Measurements from ENCODE around the gene PEX5L.
"Not testable (repeated sequence)": the region's sequence is repeated elsewhere in the genome, so short reads cannot be mapped to it uniquely, and the experiment has no call there.

Gene PEX5L

GRCh38 chr3:179828738-179829137, 208.0 kb downstream of the PEX5L start:
- DNase-seq = no peak

GRCh38 chr3:179826247-179826637, 210.5 kb downstream of the PEX5L start:
- no peak for DNase-seq

- no peak for DNase-seq
These were observed 211.1 kb downstream of the PEX5L start for GRCh38 chr3:179825527-179826246.

- DNase-seq = no peak
These were observed 214.4 kb downstream of the PEX5L start for GRCh38 chr3:179822296-179822695.

GRCh38 chr3:179819379-179819778, 217.4 kb downstream of the PEX5L start:
- DNase-seq = no peak

GRCh38 chr3:179812096-179812382, 224.7 kb downstream of the PEX5L start:
- DNase-seq = no peak

GRCh38 chr3:179811321-179812095, 225.2 kb downstream of the PEX5L start:
- DNase-seq = no peak

GRCh38 chr3:179809639-179810038, 227.1 kb downstream of the PEX5L start:
- DNase-seq = no peak

- DNase-seq = no peak
These were observed 229.1 kb downstream of the PEX5L start for GRCh38 chr3:179807588-179807987.

- DNase-seq = no peak
These were observed 230.6 kb downstream of the PEX5L start for GRCh38 chr3:179806177-179806576.

- DNase-seq = no peak
These were observed 234.9 kb downstream of the PEX5L start for GRCh38 chr3:179801856-179802255.

GRCh38 chr3:179801263-179801662, 235.5 kb downstream of the PEX5L start:
- no peak for DNase-seq

GRCh38 chr3:179797192-179797591, 239.5 kb downstream of the PEX5L start:
- no peak for DNase-seq

- no peak for DNase-seq
These were observed 240.3 kb downstream of the PEX5L start for GRCh38 chr3:179796421-179796820.

GRCh38 chr3:179794355-179794754, 242.4 kb downstream of the PEX5L start:
- DNase-seq = no peak

GRCh38 chr3:179791793-179792192, 244.9 kb downstream of the PEX5L start:
- DNase-seq = no peak

- no peak for DNase-seq
These were observed 247.7 kb downstream of the PEX5L start for GRCh38 chr3:179788996-179789395.

- not testable (repeated sequence) for DNase-seq
These were observed 253.9 kb downstream of the PEX5L start for GRCh38 chr3:179782841-179783240.

- no peak for DNase-seq
These were observed 261.2 kb downstream of the PEX5L start for GRCh38 chr3:179775416-179776122.

- no peak for DNase-seq
These were observed 264.4 kb downstream of the PEX5L start for GRCh38 chr3:179772297-179772696.

- no peak for DNase-seq
These were observed 264.9 kb downstream of the PEX5L start for GRCh38 chr3:179771797-179772196.

GRCh38 chr3:179769411-179770247, 267.1 kb downstream of the PEX5L start:
- no peak for DNase-seq

- no peak for DNase-seq
These were observed 268.7 kb downstream of the PEX5L start for GRCh38 chr3:179768080-179768479.

Measured in CD4-positive, alpha-beta T cell treated with Interferon gamma for 1 hour (primary cell).